Hepatocyte (in vitro differentiated cells): ENCODE data around the gene TEX38. TPM values are rescaled to one million over a fixed set of nuclear protein-coding genes. Genes with fewer than 3 reads are reported as not detected.
"Not testable (repeated sequence)": the region's sequence is repeated elsewhere in the genome, so short reads cannot be mapped to it uniquely, and the experiment has no call there.

Experiments
- DNase-seq: peaks from one replicate; pipeline ENCODE4 v3.0.0-alpha.2; 2016; ENCODE audit warnings: low spot score
- H2AFZ ChIP-seq: fragments of 200-600 bp; sonication (generic); 2 replicates; pipeline ENCODE4 v1.6.0; 2016; ENCODE audit warnings: antibody characterized with exemption, mild to moderate bottlenecking
- H3K27ac ChIP-seq: fragments of 200-600 bp; sonication (generic); 2 replicates; pipeline ENCODE4 v1.5.1; 2016; ENCODE audit warnings: mild to moderate bottlenecking
- H3K27me3 ChIP-seq: fragments of 200-600 bp; sonication (generic); 2 replicates; pipeline ENCODE4 v1.6.1; 2016
- H3K36me3 ChIP-seq: fragments of 200-600 bp; sonication (generic); replicated peaks from 2 replicates; pipeline ENCODE4 v1.5.1; 2016; ENCODE audit warnings: low read depth; ENCODE audit not compliant: insufficient read depth
- H3K4me1 ChIP-seq: fragments of 200-600 bp; sonication (generic); 2 replicates; pipeline ENCODE4 v1.5.1; 2016; ENCODE audit warnings: mild to moderate bottlenecking, moderate library complexity; ENCODE audit not compliant: insufficient read depth
- H3K4me2 ChIP-seq: fragments of 200-600 bp; sonication (generic); 2 replicates; pipeline ENCODE4 v1.6.0; 2016
- H3K4me3 ChIP-seq: fragments of 200-600 bp; sonication (generic); 2 replicates; pipeline ENCODE4 v1.5.1; 2016; ENCODE audit warnings: mild to moderate bottlenecking
- H3K79me2 ChIP-seq: fragments of 200-600 bp; sonication (generic); 2 replicates; pipeline ENCODE4 v1.6.0; 2017; ENCODE audit warnings: mild to moderate bottlenecking
- H3K9me2 ChIP-seq: fragments of 200-600 bp; sonication (generic); replicated peaks from 2 replicates; pipeline ENCODE4 v1.6.0; 2017; ENCODE audit warnings: mild to moderate bottlenecking; ENCODE audit not compliant: insufficient read depth
- H3K9me3 ChIP-seq: fragments of 200-600 bp; sonication (generic); 2 replicates; pipeline ENCODE4 v1.5.1; 2016; ENCODE audit warnings: low read depth, mild to moderate bottlenecking
- H4K20me1 ChIP-seq: fragments of 200-600 bp; sonication (generic); 2 replicates; pipeline ENCODE4 v1.6.0; 2016; ENCODE audit warnings: mild to moderate bottlenecking; ENCODE audit not compliant: insufficient read depth, poor library complexity, severe bottlenecking
- EZH2 ChIP-seq: fragments of 200-600 bp; sonication (generic); IDR thresholded peaks from 2 replicates; pipeline ENCODE4 v1.6.1; 2016; ENCODE audit warnings: antibody characterized with exemption, mild to moderate bottlenecking, borderline replicate concordance
- EZH2phosphoT487 ChIP-seq: fragments of 200-600 bp; sonication (generic); IDR thresholded peaks from one replicate; pipeline ENCODE4 v1.6.1; 2018; ENCODE audit warnings: antibody characterized with exemption, mild to moderate bottlenecking, low read depth, moderate library complexity; ENCODE audit not compliant: unreplicated experiment, severe bottlenecking
- WGBS: methylation state at CpG from one replicate; pipeline ENCODE4 v1.1.6; 2016; ENCODE audit warnings: low lambda C conversion rate; ENCODE audit errors: missing lambda C conversion rate; 5-methylcytosine and 5-hydroxymethylcytosine counted together
- polyA plus RNA-seq: library from polyadenylated mRNA; unstranded; fragments of >200 nt; fragmentation: Nextera tagmentation; extraction: Ambion mirVana; gene quantifications from 2 replicates; pipeline ENCODE4 v1.2.1, GENCODE V29; 2016
- total RNA-seq: library from RNA; depleted of rRNA; stranded (reverse); fragments of >200 nt; gene quantifications from 2 replicates; pipeline ENCODE4 v1.2.3, GENCODE V29; 2014
- TF ChIP-seq, protein P1 (sequence below): fragments of 200-600 bp; sonication (generic); IDR thresholded peaks from 2 replicates; pipeline ENCODE4 v1.5.1; 2016; ENCODE audit warnings: antibody characterized with exemption, mild to moderate bottlenecking; ENCODE audit not compliant: poor library complexity

The TEX38 gene
- total and polyA plus RNA-seq, 2 experiments from 2014 or later: 0.27 TPM; not detected in 1

DNA sequence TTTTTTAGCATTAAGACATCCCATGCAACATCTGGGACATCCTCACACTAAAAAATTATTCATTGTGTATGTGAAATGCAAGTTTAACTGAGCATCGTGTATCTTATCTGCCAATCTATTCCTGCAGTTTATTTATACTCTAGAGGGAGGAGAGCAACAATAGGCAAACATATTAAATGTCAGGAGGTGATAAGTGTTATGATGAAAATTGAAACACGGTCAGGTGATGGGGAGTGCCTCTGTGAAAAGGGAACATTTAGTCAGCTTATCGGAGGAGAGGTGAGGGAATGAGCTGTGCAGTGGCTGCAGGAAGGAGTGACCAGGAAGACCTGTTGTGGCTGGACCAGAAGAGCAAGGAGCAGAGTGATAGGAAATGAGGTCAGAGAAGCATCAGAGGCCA lies 48.0 kb downstream of the TEX38 start:
- Histone ChIP-seq H3K4me3 (no peak overlapping the region), H3K27me3 (no peaks in the 10 kb centered on the region), H3K36me3 (no peaks in the 10 kb centered on the region), H2AFZ (peak overlapping the region; percentile 70), H3K4me2 (peak overlapping the region; percentile 77), H3K9me2 (no peaks in the 10 kb centered on the region), H3K27ac (peak overlapping the region; percentile 82), H3K4me1 (peaks cover 20% of the 10 kb centered on the region), H4K20me1 (peaks cover 17% of the 10 kb centered on the region), H3K79me2 (peaks cover 22% of the 10 kb centered on the region), H3K9me3 (no peaks in the 10 kb centered on the region)
- peak; percentile 57 for DNase-seq
- no peak for TF ChIP-seq EZH2phosphoT487
- TF ChIP-seq, protein P1, sequence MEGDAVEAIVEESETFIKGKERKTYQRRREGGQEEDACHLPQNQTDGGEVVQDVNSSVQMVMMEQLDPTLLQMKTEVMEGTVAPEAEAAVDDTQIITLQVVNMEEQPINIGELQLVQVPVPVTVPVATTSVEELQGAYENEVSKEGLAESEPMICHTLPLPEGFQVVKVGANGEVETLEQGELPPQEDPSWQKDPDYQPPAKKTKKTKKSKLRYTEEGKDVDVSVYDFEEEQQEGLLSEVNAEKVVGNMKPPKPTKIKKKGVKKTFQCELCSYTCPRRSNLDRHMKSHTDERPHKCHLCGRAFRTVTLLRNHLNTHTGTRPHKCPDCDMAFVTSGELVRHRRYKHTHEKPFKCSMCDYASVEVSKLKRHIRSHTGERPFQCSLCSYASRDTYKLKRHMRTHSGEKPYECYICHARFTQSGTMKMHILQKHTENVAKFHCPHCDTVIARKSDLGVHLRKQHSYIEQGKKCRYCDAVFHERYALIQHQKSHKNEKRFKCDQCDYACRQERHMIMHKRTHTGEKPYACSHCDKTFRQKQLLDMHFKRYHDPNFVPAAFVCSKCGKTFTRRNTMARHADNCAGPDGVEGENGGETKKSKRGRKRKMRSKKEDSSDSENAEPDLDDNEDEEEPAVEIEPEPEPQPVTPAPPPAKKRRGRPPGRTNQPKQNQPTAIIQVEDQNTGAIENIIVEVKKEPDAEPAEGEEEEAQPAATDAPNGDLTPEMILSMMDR: no peak
- no peak for TF ChIP-seq EZH2
- WGBS: 16% methylated on average over 3 of the region's 3 CpGs

DNA sequence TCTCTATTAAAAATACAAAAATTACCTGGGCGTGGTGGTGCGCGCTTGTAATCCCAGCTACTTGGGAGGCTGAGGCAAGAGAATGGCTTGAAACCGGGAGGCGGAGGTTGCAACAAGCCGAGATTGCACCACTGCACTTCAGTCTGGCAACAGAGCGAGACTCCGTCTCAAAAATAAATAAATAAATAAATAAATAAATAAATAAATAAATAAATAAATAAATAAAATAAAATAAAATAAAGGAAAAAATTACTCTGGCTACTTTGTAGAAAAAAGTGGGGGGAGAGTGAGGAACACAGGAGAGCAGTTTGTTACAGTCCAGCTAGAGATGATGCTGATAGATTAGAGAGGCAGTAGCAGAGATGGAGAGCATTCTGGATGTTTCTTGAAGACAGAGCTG lies 48.7 kb downstream of the TEX38 start:
- peaks cover 22% of the 10 kb centered on the region for H3K79me2 ChIP-seq
- not testable (repeated sequence) for H3K4me3 ChIP-seq, H3K9me2 ChIP-seq, H3K9me3 ChIP-seq, H3K27me3 ChIP-seq, H3K36me3 ChIP-seq, H2AFZ ChIP-seq, DNase-seq
- peaks cover 20% of the 10 kb centered on the region for H3K4me1 ChIP-seq
- peak overlapping the region; percentile 82 for H3K27ac ChIP-seq
- peaks cover 17% of the 10 kb centered on the region for H4K20me1 ChIP-seq
- 98% methylated on average over 8 of the region's 8 CpGs for WGBS
- peak overlapping the region; percentile 77 for H3K4me2 ChIP-seq

DNA sequence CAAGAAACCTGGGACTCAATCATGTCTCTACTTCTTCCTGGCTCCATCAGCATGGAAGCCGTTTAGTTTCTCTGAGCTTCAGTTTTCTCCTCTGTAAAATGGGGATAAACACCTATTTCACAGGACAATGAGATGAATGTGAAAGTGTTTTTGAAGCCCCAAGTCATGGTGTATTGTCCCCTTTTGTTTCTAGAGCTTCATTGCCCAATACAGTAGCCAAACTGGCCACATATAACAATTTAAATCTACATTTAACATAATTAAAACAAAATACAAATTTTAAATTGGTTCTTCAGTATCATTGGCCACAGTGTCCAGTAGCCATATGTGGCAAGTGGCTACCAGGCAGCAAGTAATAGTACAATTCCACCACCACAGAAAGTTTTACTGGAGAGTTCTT lies 49.5 kb downstream of the TEX38 start:
- H3K9me2 ChIP-seq: no peaks in the 10 kb centered on the region
- H4K20me1 ChIP-seq: peaks cover 17% of the 10 kb centered on the region
- whole genome bisulfite sequencing: 96% methylated on average over 1 of the region's 1 CpG
- no peak overlapping the region for H3K4me3 ChIP-seq
- H3K36me3 ChIP-seq: no peaks in the 10 kb centered on the region
- H3K4me2 ChIP-seq: no peak overlapping the region
- peaks cover 22% of the 10 kb centered on the region for H3K79me2 ChIP-seq
- no peaks in the 10 kb centered on the region for H3K9me3 ChIP-seq
- peaks cover 20% of the 10 kb centered on the region for H3K4me1 ChIP-seq
- no peak overlapping the region for H3K27ac ChIP-seq
- TF ChIP-seq, protein P1: no peak
- TF ChIP-seq EZH2phosphoT487 (no peak), EZH2 (no peak)
- DNase-seq: no peak
- H2AFZ ChIP-seq: no peak overlapping the region
- H3K27me3 ChIP-seq: no peaks in the 10 kb centered on the region

DNA sequence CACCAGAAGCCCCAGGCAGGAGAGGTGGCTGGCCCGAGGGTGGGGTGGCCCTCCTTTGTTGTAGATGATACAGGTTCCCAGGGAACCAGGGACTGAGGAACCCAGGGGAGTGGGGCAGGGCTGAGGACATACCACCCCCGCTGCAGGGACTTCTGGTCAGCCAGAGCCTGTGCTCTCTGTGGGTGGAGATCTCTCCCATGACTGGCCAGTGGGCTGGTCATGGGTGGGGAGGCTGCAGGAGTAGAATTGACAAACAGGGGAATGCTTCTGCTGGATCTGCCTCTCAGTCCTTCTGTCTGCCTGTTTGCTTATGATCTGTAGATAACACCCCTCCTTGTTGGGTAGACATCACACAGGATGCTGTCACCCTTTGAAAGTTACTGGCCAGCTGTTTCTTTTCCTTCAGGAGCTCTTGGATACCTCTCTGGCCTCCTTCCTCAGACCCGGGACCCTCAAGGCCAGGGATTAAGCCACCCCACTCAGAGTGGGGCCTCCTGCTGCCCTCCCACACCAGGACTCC lies 50.1 kb downstream of the TEX38 start:
- Histone ChIP-seq H3K79me2 (peaks cover 21% of the 10 kb centered on the region), H3K9me2 (no peaks in the 10 kb centered on the region), H3K4me3 (no peak overlapping the region), H2AFZ (no peak overlapping the region), H3K4me2 (no peak overlapping the region), H3K4me1 (peaks cover 15% of the 10 kb centered on the region), H3K27me3 (no peaks in the 10 kb centered on the region), H3K27ac (no peak overlapping the region), H4K20me1 (peaks cover 16% of the 10 kb centered on the region), H3K9me3 (no peaks in the 10 kb centered on the region), H3K36me3 (no peaks in the 10 kb centered on the region)
- WGBS: 60% methylated on average over 3 of the region's 3 CpGs
- TF ChIP-seq, protein P1: no peak
- TF ChIP-seq EZH2phosphoT487: no peak
- DNase-seq: no peak

Other genes with a start within 250 kb of the TEX38 start
- not detected in 2 replicates for gene DMBX1, start 182.0 kb upstream of the TEX38 start, total RNA-seq
- 0.32 TPM in 1 of 2 replicates, not detected in the other for gene DMBX1, start 182.0 kb upstream of the TEX38 start, polyA plus RNA-seq
- gene KNCN, start 120.2 kb upstream of the TEX38 start, total RNA-seq: not detected in 2 replicates
- gene KNCN, start 120.2 kb upstream of the TEX38 start, polyA plus RNA-seq: not detected in 2 replicates
- gene MKNK1, start 67.6 kb upstream of the TEX38 start, total RNA-seq: 20.6 and 21.6 TPM in 2 replicates
- 17.8 and 29.6 TPM in 2 replicates for gene MKNK1, start 67.6 kb upstream of the TEX38 start, polyA plus RNA-seq
- 5.3 and 6.6 TPM in 2 replicates for gene MOB3C, start 55.0 kb upstream of the TEX38 start, total RNA-seq
- 5.1 and 5.8 TPM in 2 replicates for gene MOB3C, start 55.0 kb upstream of the TEX38 start, polyA plus RNA-seq
- 57.5 and 58.4 TPM in 2 replicates for gene ATPAF1, start 3.5 kb upstream of the TEX38 start, total RNA-seq
- 59.3 and 63.2 TPM in 2 replicates for gene ATPAF1, start 3.5 kb upstream of the TEX38 start, polyA plus RNA-seq
- 76.3 and 79.3 TPM in 2 replicates for gene EFCAB14, start 47.3 kb downstream of the TEX38 start, total RNA-seq
- 28.3 and 38.5 TPM in 2 replicates for gene EFCAB14, start 47.3 kb downstream of the TEX38 start, polyA plus RNA-seq
- gene CYP4B1, start 127.2 kb downstream of the TEX38 start, total RNA-seq: 0.67 TPM in 1 of 2 replicates, not detected in the other
- gene CYP4B1, start 127.2 kb downstream of the TEX38 start, polyA plus RNA-seq: 0.25 and 0.92 TPM in 2 replicates